T-helper 9 cell (primary cell): ENCODE measurements around the gene PIRT.

Source experiments
- DNase-seq: peaks from one replicate; pipeline ENCODE4 v3.0.0-alpha.2; 2020

PIRT gene

DNA sequence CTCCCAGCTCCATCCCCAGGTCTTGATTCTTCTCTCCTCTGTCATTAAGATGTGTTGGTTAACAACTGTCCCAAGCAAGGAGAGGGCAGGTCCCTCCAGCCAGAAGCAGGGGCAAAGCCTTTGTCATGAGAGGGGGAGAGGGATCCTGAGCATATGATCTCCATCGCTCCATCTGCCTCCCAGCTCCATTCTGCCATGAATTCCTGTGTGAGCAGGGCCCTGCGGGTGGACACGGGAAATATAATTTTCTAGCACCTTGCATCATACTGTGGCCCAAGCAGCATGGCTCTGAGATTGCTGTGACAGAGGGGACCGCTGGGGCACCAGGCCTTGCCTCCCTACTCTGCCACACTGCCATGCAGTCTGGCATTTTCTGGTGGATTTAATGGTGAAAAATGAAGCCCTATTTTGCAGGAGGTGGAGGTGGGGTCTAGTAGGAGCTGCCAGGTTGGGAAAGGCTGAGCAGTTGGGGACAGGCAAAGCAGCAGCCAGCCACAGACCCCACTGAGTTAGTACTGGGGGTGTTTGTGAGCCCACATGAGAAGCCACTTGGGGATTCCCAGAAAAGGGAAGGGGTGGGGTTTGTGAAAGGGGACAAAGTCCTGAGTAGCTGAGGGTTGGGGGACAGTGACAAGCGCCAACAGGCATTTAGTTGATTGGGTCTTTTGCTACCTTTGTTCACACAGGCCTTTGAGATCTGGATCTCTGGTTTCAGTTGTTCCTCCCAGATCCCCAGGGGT, 50.4 kb downstream of the PIRT start:
- DNase-seq = no peak

DNA sequence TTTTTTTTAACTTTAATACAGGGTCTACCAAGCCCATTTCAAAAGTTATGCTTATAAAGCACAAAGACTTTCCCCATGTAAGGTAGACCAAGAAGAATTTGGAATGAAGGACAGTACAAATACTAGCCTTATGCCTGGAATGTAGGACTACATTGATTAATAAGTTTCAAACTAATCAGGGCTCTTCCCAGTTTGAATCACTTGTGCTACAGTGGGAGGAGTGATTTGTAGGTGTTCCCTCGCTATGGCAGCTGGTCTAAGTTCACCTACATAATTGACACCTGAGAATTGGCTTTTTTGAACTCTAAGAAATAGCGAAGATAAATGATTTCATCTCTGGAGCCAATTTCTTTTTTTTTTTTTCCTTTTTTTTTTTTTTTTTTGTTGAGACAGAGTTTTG, 52.6 kb downstream of the PIRT start:
- DNase-seq = no peak

DNA sequence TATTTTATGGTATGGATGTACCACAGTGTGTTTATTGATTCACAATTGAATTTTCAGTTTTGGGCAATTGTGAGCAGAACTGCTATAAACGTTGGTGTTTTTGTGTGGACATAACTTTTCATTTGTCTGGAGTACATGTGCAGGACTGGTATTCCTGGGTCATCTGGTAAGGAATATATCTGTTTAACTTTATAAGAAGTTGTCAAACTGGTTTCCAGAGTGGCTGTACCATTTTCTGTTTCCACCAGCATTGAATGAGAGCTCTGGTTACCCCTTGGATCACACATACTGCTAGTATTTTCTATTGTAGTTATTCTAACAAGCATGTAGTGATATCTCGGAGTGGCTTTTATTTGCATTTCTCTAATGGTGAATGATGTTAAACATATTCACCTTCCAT, 58.3 kb downstream of the PIRT start:
- DNase-seq = no peak

DNA sequence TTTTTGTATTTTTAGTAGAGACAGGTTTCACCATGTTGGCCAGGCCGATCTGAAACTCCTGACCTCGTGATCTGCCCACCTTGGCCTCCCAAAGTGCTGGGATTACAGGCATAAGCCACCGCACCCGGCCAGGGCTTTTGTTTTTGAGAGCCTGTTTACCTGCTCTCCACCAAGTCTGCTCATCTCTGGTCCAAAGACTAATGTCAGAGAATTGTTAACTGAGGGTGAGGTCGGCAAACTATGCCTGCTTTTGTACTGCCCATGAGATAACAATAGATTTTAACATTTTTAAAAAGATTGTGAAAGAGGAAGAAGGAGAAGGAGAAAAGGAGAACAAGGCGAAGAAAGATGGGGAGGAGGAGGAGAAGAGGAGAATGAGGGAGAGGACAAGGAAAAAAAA, 60.0 kb downstream of the PIRT start:
- DNase-seq = no peak

DNA sequence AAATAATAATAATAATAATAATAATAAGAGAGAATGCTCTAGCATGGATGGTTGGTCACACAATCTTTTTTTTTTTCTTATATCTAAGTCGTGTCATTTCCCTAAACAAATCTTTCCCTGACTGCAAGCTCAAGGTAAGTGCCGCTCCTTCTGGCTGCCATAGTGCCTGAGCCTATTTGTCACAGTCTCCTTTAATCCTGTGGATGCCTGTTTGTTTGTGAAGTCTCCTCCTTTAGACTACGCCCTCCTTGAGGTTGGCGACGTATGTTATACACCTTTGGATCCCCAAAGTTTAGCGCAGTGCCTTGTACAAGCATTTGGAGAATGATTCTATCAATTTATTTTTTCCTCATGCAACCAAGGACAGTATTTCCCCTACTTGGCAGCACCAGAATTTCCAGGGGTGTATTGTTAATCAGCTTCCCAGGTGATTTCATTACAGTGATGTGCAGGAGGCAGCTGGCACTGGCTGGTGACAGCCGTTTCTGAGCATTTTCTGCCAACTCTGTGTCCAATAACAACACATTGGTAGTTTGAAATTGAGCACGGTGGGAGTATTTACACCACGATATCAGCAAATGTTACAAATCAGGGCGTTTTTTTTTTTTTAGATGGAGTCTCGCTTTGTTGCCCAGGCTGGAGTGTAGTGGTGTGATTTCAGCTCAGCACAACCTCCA, 60.6 kb downstream of the PIRT start:
- no peak for DNase-seq

DNA sequence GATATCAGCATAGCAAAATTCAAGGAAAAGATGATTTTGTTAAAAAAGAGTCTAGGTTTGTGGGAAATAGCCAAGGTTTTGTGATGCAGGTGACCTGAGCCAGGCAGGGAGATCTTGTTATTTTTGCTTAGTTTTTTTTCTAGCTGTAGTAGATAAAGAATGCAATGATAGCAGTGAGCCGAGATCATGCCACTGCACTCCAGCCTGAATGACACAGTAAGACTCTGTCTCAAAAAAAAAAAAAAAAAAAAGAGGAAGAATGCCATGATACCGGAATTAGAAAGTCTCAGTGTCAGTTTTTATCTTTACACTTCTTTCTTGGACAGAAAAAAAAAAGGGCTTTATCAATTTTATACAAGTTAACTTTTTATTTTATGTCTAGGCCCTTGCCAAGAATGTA, 61.5 kb downstream of the PIRT start:
- no peak for DNase-seq

DNA sequence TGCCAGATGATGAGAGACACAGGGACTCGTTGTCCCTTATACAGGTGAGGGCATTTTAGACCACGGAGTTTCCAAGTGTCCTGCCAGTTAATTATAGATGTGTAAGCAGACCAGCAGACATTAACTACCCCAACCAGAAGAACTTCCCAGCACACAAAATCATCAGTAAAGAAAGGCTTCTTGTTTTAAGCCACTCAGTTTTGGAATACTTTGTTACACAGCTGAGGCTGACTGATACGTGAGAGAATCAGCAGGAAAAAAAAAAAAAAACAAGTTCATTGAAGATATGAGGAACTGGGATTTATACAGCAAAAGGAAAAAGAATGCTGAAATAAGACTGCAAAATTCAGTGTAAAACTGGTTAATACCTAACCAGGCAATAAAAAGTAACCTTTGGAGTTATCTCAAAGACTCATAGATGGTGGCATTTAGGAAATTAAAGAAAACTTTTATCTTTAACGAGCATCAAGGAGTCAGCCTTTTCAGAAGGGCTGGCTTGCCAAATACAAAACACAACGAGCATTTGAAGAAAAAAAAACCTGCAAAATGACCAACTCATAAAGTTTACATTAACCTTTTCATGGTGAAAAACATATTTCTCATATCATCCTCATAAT, 62.0 kb downstream of the PIRT start:
- DNase-seq = no peak

DNA sequence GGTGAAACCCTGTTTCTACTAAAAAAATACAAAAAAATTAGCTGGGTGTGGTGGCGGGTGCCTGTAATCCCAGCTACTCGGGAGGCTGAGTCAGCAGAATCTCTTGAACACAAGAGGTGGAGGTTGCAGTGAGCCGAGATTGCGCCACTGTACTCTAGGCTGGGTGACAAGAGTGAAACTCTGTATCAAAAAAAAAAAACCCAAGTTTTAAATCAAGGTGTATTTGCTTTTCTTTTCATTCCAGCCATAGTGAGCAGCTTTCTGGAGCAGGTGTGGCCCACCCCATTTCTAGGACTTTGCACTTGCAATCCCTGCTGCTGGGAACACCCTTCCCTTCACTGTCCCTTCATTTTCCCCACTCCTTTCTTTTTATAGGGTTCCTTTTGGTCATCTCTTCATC, 62.8 kb downstream of the PIRT start:
- no peak for DNase-seq

DNA sequence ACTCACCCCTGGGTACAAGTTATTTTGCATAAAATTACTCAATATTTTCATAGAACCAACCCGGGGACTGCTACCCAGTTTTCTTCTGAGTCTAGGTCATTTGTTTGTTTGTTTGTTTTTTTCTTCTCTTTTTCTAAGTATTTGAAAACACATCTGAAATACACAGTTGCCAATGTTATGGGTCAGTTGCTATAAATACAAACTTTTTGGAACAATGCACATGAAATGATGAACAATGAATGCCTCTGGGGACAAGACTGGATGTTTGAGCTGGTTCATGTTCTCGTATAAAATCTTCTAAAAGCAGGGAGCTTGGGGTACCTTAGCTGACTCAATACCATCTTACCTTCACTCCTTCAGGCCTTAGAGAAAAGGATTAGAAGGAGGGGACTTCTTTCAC, 64.5 kb downstream of the PIRT start:
- no peak for DNase-seq
